Measurements from ENCODE around the gene BEGAIN. TPM values are rescaled to one million over a fixed set of nuclear protein-coding genes. Genes with fewer than 3 reads are reported as not detected.
A peak's percentile ranks its signal among the peaks of the same experiment; 100 is the strongest.

BEGAIN gene
- total and polyA plus RNA-seq, 9 donors = 2.0 to 7.9 (median 4.5) TPM

DNA sequence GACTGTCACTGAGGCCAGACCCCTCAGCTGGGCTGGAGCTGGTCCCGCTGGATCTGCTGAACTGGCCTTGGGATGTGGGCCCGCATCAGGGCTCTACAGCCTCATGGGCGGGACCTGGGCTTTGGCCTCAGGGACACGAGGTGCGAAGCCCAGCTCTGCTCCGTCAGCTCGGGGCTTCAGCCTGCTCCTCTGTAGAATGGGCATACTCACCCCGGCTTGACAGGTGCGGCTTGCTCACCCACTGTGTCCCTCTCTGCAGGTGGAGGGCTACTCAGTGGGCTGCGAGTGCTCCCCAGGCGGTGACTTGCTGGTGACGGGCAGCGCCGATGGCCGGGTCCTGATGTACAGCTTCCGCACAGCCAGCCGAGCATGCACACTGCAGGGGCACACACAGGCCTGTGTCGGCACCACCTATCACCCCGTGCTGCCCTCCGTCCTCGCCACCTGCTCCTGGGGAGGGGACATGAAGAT is 57.6 kb downstream of the BEGAIN start:
- 92% methylated on average over 21 of the region's 21 CpGs for WGBS (ENCODE audit: insufficient coverage)
- H3K27ac ChIP-seq (ENCODE audit: low read length) = no peak overlapping the region
- H3K36me3 ChIP-seq (ENCODE audit: control insufficient read depth, insufficient read depth, low read length) = peaks cover 16% of the 10 kb centered on the region
- H3K9me3 ChIP-seq (replicated peaks; ENCODE audit: control insufficient read depth, low read depth, low read length) = no peaks in the 10 kb centered on the region
- no peak for DNase-seq
- no peaks in the 10 kb centered on the region for H3K27me3 ChIP-seq (ENCODE audit: control insufficient read depth, insufficient read depth, low read length)
- peaks cover 15% of the 10 kb centered on the region for H3K4me1 ChIP-seq (ENCODE audit: control insufficient read depth, insufficient read depth, low read length)
- H3K4me3 ChIP-seq (ENCODE audit: low read length) = no peak overlapping the region

DNA sequence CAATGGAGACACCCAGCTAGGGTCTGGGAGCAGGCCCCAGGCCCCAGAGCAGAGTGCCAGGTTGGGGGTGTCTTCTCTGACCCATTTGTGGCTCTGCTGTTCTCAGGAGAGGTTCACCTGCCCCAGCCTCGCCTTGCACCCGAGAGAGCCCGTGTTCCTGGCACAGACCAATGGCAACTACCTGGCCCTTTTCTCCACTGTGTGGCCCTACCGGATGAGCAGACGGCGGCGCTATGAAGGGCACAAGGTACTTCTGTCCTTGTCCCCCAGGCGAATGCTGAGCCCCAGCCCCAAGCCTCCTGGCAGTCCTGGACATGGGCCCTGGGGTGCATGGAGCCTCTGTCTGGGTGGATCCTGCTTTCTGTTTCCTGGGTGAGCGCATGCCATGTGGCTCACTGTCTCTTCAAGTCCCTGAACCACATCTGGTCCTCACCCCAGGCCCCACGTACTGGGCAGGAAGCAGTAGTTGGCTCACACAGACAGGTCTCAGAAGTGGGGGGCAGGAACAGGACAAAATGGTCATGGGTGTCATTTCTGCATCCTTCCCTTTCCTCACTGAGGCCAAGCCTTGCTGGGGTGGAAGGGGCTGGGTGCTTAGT is 58.2 kb downstream of the BEGAIN start:
- H3K9me3 ChIP-seq (replicated peaks; ENCODE audit: control insufficient read depth, low read depth, low read length) = no peaks in the 10 kb centered on the region
- H3K4me3 ChIP-seq (ENCODE audit: low read length) = no peak overlapping the region
- WGBS (ENCODE audit: insufficient coverage) = 88% methylated on average over 9 of the region's 10 CpGs
- H3K27me3 ChIP-seq (ENCODE audit: control insufficient read depth, insufficient read depth, low read length) = no peaks in the 10 kb centered on the region
- H3K4me1 ChIP-seq (ENCODE audit: control insufficient read depth, insufficient read depth, low read length) = peaks cover 14% of the 10 kb centered on the region
- peaks cover 16% of the 10 kb centered on the region for H3K36me3 ChIP-seq (ENCODE audit: control insufficient read depth, insufficient read depth, low read length)
- peak; percentile 0 for DNase-seq
- H3K27ac ChIP-seq (ENCODE audit: low read length) = no peak overlapping the region

DNA sequence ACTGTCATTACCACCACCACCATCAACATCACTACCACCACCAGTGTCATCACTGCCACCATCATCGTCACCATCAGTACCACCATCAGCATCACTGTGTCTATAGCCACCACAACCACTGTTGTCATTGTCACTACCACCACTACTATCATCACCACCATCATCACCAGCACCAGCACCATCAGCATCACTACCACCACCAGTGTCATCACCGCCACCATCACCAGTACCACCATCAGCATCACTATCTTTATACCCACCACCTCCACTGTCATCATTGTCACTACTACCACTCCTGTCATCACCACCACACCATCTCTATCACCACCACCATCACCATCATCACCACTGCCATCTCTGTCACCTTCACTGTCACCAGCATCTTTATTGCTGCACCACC is 60.6 kb downstream of the BEGAIN start:
- DNase-seq = no peak
- peaks cover 16% of the 10 kb centered on the region for H3K36me3 ChIP-seq (ENCODE audit: control insufficient read depth, insufficient read depth, low read length)
- 96% methylated on average over 2 of the region's 2 CpGs for WGBS (ENCODE audit: insufficient coverage)

GRCh38 chr14:100526057-100526456 is 61.2 kb downstream of the BEGAIN start:
- no peak for DNase-seq
- Histone ChIP-seq H3K27me3 (ENCODE audit: control insufficient read depth, insufficient read depth, low read length) (no peaks in the 10 kb centered on the region), H3K27ac (ENCODE audit: low read length) (no peak overlapping the region), H3K4me3 (ENCODE audit: low read length) (no peak overlapping the region), H3K9me3 (replicated peaks; ENCODE audit: control insufficient read depth, low read depth, low read length) (no peaks in the 10 kb centered on the region), H3K36me3 (ENCODE audit: control insufficient read depth, insufficient read depth, low read length) (peaks cover 16% of the 10 kb centered on the region), H3K4me1 (ENCODE audit: control insufficient read depth, insufficient read depth, low read length) (peaks cover 10% of the 10 kb centered on the region)
- 82% methylated on average over 3 of the region's 4 CpGs for WGBS (ENCODE audit: insufficient coverage)

More for the DNA sequence above, 60.6 kb downstream of the BEGAIN start:
- no peak overlapping the region for H3K4me3 ChIP-seq (ENCODE audit: low read length)
- H3K9me3 ChIP-seq (replicated peaks; ENCODE audit: control insufficient read depth, low read depth, low read length) = no peaks in the 10 kb centered on the region
- no peaks in the 10 kb centered on the region for H3K27me3 ChIP-seq (ENCODE audit: control insufficient read depth, insufficient read depth, low read length)
- H3K27ac ChIP-seq (ENCODE audit: low read length) = no peak overlapping the region
- peaks cover 10% of the 10 kb centered on the region for H3K4me1 ChIP-seq (ENCODE audit: control insufficient read depth, insufficient read depth, low read length)

DNA sequence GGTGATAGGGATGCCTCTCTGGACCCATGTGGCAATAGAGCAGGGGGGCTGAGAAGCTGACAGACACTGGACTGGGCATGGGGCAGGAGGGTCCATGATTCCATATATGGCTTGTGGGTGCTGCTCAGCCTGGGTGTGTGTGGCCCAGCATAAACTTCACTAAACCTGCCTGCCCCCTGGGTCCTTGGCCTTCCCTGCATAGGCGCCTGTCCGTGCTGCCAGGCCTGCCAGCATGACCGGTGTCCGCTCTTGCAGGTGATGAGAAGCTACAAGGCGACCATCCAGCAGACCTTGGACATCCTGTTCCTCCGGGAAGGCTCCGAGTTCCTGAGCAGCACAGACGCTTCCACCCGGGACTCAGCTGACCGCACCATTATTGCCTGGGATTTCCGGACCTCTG is 61.6 kb downstream of the BEGAIN start:
- Histone ChIP-seq H3K36me3 (ENCODE audit: control insufficient read depth, insufficient read depth, low read length) (peaks cover 16% of the 10 kb centered on the region), H3K4me1 (ENCODE audit: control insufficient read depth, insufficient read depth, low read length) (peaks cover 10% of the 10 kb centered on the region), H3K9me3 (replicated peaks; ENCODE audit: control insufficient read depth, low read depth, low read length) (no peaks in the 10 kb centered on the region), H3K4me3 (ENCODE audit: low read length) (no peak overlapping the region), H3K27ac (ENCODE audit: low read length) (no peak overlapping the region), H3K27me3 (ENCODE audit: control insufficient read depth, insufficient read depth, low read length) (no peaks in the 10 kb centered on the region)
- WGBS (ENCODE audit: insufficient coverage) = 79% methylated on average over 11 of the region's 11 CpGs
- DNase-seq = no peak

DNA sequence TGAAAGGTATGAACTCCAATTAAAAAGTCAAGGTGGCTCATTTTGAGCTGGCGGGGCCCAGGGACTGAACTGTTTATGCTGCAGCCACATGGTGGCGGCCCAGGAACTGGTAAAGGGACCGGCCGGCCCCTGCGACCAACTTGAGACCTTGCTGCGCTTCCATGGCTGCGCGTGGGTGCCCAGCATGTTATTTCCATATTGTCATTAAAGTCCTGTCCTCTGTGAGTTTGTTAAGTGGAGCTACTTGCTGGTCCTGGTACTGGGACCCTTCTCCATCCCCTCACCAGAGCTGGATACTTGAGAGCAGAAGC is 62.3 kb downstream of the BEGAIN start:
- Histone ChIP-seq H3K4me1 (ENCODE audit: control insufficient read depth, insufficient read depth, low read length) (peaks cover 10% of the 10 kb centered on the region), H3K36me3 (ENCODE audit: control insufficient read depth, insufficient read depth, low read length) (peaks cover 10% of the 10 kb centered on the region), H3K9me3 (replicated peaks; ENCODE audit: control insufficient read depth, low read depth, low read length) (no peaks in the 10 kb centered on the region), H3K27ac (ENCODE audit: low read length) (no peak overlapping the region), H3K27me3 (ENCODE audit: control insufficient read depth, insufficient read depth, low read length) (no peaks in the 10 kb centered on the region), H3K4me3 (ENCODE audit: low read length) (no peak overlapping the region)
- no peak for DNase-seq
- WGBS (ENCODE audit: insufficient coverage) = 43% methylated on average over 2 of the region's 8 CpGs

DNA sequence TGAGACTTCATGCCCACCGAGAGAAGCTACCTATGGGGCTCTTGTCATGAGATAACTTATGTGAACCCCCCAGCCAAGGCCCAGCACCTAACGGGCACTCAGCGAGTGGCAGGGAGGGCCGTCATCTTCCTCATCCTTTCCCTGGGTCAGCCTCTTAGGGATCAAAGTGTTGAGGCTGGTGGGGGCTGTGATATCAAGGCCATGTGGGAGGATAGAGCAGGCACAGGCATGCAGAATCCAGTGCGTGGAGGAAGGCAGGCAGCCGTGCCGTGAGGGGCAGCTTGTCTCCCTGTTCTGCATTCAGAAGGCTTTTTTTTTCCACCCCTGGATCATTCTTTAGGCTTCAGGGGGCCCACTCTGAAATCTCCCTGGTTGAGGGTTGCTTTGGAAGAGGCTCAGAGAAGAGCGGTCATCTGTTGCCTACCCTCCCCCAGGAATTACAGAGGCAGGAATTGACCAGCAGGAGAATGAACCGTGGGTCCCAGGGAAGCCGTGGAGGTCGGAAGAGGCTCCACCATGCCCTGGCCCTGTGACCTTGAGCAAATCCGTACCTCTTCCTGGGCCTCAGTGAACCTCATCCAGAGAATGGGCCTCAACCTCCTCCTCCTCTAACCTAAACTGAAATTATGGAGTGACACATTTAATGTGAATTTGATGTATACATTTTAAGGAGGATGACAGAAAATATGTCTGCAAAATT is 62.8 kb downstream of the BEGAIN start:
- DNase-seq = no peak
- Histone ChIP-seq H3K27me3 (ENCODE audit: control insufficient read depth, insufficient read depth, low read length) (no peaks in the 10 kb centered on the region), H3K4me3 (ENCODE audit: low read length) (no peak overlapping the region), H3K27ac (ENCODE audit: low read length) (no peak overlapping the region), H3K4me1 (ENCODE audit: control insufficient read depth, insufficient read depth, low read length) (peaks cover 10% of the 10 kb centered on the region), H3K9me3 (replicated peaks; ENCODE audit: control insufficient read depth, low read depth, low read length) (no peaks in the 10 kb centered on the region), H3K36me3 (ENCODE audit: control insufficient read depth, insufficient read depth, low read length) (peaks cover 8% of the 10 kb centered on the region)
- WGBS (ENCODE audit: insufficient coverage) = 41% methylated on average over 3 of the region's 12 CpGs

GRCh38 chr14:100523843-100524169 is 63.4 kb downstream of the BEGAIN start:
- H3K27ac ChIP-seq (ENCODE audit: low read length) = no peak overlapping the region
- DNase-seq = no peak
- H3K36me3 ChIP-seq (ENCODE audit: control insufficient read depth, insufficient read depth, low read length) = peaks cover 8% of the 10 kb centered on the region
- 42% methylated on average over 4 of the region's 8 CpGs for WGBS (ENCODE audit: insufficient coverage)
- H3K4me3 ChIP-seq (ENCODE audit: low read length) = no peak overlapping the region
- no peaks in the 10 kb centered on the region for H3K9me3 ChIP-seq (replicated peaks; ENCODE audit: control insufficient read depth, low read depth, low read length)
- peaks cover 10% of the 10 kb centered on the region for H3K4me1 ChIP-seq (ENCODE audit: control insufficient read depth, insufficient read depth, low read length)
- H3K27me3 ChIP-seq (ENCODE audit: control insufficient read depth, insufficient read depth, low read length) = no peaks in the 10 kb centered on the region

- peaks cover 8% of the 10 kb centered on the region for H3K36me3 ChIP-seq (ENCODE audit: control insufficient read depth, insufficient read depth, low read length)
- no peaks in the 10 kb centered on the region for H3K27me3 ChIP-seq (ENCODE audit: control insufficient read depth, insufficient read depth, low read length)
- DNase-seq = no peak
- peaks cover 10% of the 10 kb centered on the region for H3K4me1 ChIP-seq (ENCODE audit: control insufficient read depth, insufficient read depth, low read length)
- H3K4me3 ChIP-seq (ENCODE audit: low read length) = no peak overlapping the region
- H3K9me3 ChIP-seq (replicated peaks; ENCODE audit: control insufficient read depth, low read depth, low read length) = no peaks in the 10 kb centered on the region
- WGBS (ENCODE audit: insufficient coverage) = 70% methylated on average over 6 of the region's 13 CpGs
- H3K27ac ChIP-seq (ENCODE audit: low read length) = no peak overlapping the region
Observed at GRCh38 chr14:100523131-100523842, 63.9 kb downstream of the BEGAIN start.

DNA sequence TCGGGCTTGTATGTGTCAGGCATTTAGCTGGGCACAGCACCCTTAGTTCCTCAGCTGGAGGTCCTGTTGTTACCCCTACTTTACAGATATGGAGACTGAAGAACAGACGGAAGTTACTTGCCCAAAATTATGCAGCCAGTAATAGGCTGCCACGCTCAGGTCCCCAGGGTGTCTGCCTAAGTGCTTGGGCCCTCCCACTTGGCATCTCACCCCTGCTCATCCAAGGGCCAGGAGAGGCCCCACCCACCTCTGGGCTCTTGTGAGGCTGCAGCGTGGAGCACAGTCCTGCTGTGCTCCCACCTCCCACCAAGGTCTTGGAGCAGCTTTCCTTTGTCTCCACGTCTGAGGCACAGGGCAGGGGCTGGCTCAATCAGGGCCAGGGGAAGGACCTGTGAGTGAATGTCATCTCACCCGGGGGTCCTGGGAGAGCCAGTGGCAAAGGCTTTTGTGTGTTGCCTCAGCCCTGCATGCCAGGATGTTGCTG is 64.6 kb downstream of the BEGAIN start:
- WGBS (ENCODE audit: insufficient coverage) = 34% methylated on average over 5 of the region's 6 CpGs
- Histone ChIP-seq H3K9me3 (replicated peaks; ENCODE audit: control insufficient read depth, low read depth, low read length) (no peaks in the 10 kb centered on the region), H3K27me3 (ENCODE audit: control insufficient read depth, insufficient read depth, low read length) (no peaks in the 10 kb centered on the region), H3K4me1 (ENCODE audit: control insufficient read depth, insufficient read depth, low read length) (peaks cover 10% of the 10 kb centered on the region), H3K36me3 (ENCODE audit: control insufficient read depth, insufficient read depth, low read length) (peaks cover 8% of the 10 kb centered on the region), H3K4me3 (ENCODE audit: low read length) (no peak overlapping the region), H3K27ac (ENCODE audit: low read length) (no peak overlapping the region)
- no peak for DNase-seq
